Stimulated activated CD4-positive, alpha-beta T cell treated with anti-CD3 and anti-CD28 coated beads, Interleukin-1b, Interleukin-23, amount 100 ng/mL, for 24 hours (primary cell): ENCODE results near the gene SPANXN4.
A peak's percentile ranks its signal among the peaks of the same experiment; 100 is the strongest.

Experiments used
- DNase-seq, 4 experiments: peaks; one replicate each; pipeline ENCODE4 v3.0.0-alpha.2; 2020; ENCODE audit warnings: low read depth in 4 of 4, low spot score in 1 of 4

Gene SPANXN4, protein sequence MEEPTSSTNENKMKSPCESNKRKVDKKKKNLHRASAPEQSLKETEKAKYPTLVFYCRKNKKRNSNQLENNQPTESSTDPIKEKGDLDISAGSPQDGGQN

DNA sequence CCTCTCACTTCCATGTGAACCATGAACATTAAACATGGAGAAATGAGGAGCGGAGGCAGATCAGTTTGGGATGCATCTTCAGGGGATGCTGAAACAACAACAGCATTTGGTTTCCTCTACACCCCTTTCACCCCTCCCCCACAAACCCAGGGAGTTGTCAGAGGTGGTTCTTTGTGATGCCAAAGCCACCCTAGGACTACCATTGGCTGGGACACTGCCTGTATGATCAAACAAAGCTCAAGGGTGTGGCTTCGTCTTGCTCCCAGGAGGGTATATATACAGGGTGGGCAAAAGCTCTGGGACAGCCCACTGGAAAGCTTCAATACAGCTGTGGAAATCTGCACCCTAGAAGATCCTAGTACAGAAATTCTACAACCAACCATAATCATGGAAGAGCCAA is at the start of gene SPANXN4:
TSS of gene SPANXN4 (plus strand) at position 301 of the 400 bp plus-strand sequence. CDS start at position 388, 87 bp downstream.
- no peak for DNase-seq

DNA sequence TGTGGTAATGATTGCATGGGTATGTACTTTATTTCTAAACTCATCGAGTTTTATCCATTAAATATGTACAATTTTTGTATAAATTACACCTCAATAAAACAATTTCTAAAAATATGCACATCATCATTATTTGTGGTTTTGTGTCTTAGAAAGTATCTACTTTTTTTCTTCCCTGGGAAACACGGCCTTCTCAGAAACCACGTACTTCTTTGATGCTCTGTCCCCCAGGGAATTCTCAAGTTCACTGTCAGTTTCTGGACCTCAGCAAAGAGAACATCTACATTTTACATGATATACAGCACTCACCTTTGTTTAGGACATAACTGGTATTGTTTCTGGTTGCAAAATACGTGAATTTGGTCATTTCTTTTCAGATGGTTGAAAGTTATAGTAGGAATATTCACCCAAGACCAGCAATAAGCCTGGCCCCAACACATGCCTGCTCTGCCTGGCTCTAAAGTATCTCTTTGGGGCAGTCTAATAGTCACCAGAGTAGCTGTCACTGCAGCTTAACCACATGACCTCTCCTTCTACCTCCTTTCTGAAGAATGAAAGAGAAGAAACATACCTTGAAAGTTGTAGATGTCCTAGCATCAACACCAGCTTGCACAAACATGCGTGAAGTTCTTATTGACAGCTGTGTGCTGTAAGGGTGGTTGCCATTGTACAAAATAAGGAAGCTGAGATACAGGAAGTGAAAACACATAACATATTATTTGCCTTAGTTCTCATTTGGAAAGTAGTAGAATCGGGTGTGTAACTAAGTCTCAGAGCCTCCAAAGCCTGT is 48.4 kb upstream of the SPANXN4 start:
- no peak for DNase-seq

DNA sequence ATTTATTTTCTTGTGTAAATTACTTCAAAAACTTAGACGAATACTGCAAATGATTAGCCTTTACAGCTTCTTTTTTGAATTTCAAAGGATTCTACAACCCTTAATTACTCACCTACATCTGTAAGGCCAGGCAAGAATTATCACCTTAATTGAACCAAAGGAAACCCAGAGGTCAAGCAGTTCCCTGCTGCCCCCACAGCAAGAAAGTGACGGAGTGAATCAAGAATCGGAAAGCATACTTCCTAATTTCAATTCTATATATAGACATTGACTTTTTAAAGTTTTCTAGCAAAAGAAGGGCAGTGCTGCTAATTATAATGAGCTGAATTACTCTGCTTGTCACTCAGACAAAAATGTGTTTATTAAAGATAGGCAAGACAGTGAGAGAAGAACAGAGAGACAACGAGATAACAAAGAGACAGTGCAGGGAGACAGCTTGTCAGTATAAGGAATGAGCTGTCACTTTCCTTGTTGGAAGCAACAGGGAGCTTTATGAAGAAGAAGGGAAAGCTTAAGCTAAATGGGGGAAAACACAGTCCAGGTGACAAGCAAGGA is 47.5 kb upstream of the SPANXN4 start:
- DNase-seq = no peak

DNA sequence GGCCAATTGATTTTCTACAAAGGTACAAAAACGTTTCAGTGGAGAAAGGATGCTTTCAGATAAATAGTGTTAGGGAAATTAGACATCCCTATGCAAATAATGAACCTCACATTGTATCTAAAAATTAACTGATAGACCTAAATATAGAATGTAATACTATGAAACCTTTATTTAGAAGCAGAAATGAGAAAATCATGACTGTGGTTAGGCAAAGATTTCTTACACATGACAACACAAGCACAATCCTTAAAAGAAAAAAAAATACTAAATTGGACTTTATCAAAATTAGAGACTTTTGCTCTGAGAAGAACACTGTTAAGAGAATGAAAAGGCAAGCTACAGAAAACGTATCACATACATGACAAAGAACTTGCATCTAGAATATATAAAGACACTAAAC is 43.0 kb upstream of the SPANXN4 start:
- no peak for DNase-seq

DNA sequence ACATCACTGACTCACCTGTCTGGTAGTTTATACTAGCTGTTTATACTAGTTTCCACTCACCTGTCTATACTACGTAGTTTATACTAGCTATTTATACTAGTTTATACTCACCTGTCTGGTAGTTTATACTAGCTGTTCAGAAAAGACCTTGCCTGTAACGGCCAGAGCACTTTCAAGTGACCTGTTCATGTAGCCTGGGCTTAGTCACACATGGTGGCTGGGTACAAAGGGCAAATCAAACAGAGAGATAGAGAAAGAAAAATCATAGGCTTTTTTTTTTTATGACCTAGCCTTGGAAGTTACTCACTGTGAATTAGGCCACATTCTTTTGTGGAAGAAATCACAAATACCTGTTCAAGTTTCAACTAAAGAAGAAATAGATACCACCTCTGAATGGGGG is 30.7 kb upstream of the SPANXN4 start:
- no peak for DNase-seq

DNA sequence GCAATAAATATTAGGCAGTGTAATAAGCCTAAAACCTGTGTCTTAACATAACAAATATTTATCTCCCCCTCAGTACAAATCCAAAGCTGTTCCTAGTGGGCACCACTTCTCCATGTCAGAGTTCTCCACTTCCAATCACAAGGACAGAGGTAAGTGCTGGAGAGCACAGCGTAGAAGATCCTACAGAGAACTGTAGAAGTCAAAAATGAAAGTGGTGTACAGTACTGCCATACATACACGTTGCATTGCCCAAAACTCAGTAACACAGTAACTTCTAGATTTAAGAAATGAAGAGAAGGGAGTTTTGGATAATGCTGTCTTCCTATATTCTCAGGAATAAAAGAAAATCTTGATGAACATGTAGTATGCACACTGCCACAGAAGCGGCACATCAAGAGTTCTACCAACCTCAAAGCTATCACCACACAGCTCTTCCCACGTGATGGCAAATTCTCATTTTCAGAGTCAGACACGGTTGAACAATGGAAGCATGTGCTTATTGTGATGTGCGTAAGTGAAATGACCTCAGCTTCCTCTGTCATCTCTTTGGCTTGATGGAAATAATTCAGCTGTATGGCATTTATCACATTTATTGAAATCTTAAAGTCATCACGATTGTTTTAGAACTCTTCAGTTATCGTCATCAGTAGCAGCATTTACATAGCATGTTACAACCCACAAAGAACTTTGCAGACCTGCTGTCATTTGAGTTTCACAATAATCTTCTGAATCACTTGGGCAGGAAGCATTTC is 27.1 kb upstream of the SPANXN4 start:
- DNase-seq = no peak

DNA sequence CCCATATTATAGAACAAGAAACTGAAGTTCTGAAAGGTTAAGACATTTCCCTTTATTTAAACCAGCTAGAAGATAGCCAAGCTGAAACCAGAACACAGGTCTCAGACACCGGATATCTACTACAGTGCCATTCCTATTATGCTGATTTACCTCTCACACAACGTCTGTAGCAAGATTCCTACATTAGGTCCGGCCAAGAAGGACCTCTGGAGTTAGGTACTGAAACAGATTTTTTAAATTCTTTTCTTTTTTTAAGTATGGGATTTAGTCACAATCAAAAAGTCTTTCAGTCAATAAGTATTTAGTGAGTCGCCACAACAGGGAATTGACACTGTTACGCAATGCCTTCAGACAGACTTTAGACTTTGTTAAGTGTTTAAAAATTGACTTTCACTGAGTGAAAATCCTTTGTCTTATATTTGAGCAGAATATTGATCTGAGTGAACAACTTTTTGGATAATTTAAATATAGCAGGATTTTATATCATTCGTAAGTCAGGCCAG is 26.5 kb upstream of the SPANXN4 start:
- DNase-seq = no peak

DNA sequence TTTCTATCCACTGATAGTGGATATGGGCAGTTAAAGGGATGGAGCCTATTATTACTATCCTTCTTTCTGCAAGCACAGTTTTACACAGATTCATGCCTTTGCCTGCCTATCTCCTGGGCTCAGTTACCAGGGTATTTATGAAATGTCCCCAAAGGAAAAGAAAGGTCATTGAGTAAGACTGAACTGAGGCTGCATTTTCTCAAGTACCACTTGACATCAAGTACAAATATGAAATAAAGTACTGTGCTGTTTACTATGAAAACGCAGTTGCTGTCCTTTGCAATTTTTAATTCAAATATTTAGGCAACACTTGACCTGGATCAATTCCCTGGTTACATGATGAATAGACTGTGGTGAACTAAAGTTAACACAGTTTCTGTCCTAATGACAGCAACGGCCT is 23.5 kb upstream of the SPANXN4 start:
- no peak for DNase-seq

DNA sequence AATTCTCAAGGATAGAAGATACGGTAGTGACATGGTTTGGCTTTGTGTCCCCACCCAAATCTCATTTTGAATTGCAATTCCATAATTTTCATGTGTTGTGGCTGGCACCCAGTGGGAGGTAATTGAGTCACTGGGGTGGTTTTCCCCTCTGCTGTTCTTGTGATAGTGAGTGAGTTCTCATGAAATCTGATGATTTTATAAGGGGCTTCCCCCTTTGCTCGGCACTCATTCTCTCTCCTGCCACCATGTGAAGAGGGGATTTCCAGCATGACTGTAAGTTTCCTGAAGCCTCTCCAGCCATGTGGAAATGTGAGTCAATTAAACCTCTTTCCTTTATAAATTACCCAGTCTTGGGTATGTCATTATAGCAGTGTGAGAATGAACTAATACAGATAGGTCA is 8.5 kb upstream of the SPANXN4 start:
- peak in 1 of 4 experiments; percentile 0 for DNase-seq

DNA sequence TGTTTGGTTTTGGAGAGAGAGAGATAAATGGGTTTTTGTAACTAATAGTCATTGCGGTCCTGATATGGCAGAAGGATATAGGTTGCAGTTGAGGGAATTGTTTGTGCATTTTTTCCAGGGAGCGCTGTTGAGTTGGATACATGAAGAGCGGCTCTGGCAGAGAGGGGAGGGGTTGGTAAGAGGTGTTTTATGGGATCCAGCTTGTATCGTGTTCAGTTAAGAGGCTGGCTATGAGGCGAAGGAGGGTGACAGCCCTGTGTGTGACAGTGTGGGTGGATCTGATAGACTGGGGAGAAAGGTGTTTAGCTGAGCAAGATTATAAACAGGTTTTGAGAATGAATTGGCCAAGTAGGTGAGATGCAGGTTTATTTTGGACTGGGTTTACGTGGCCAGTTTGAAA is 1.5 kb downstream of the SPANXN4 start:
- no peak for DNase-seq

DNA sequence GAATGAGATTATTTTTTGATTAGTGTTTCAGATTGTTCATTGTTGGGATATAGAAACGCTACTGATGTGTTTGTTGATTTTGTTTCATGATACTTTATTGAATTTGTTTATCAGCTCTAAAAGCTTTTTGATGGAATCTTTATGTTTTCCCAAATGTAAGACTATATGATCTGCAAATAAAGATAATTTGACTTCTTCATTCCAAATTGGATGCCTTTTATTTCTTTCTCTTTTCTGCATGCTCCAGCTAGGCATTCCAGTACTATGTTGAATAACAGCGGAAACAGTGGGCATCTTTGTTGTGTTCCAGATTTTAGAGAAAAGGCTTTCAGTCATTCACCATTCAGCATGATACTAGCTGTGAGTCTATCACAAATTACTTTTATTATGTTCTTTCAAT is 21.8 kb downstream of the SPANXN4 start:
- DNase-seq = no peak

DNA sequence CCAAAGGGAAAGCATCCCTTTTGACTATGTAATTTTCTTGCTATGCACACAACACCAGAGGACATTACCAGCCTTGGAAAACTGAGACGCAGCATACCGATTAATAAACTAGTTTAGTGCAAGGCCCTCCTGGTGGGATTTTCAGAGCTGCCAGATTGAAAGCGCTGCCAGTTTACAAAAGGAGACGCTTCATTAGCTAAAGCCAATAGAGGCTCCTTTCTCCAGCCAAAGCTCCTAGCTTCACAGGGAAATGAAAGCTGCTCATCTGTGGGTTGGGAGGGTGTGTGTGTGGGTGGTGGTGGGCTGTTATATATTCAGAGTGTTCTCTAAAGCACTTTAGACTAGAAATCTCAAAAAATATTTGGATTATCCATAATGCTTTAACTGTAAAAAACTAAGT is 32.4 kb downstream of the SPANXN4 start:
- no peak for DNase-seq

DNA sequence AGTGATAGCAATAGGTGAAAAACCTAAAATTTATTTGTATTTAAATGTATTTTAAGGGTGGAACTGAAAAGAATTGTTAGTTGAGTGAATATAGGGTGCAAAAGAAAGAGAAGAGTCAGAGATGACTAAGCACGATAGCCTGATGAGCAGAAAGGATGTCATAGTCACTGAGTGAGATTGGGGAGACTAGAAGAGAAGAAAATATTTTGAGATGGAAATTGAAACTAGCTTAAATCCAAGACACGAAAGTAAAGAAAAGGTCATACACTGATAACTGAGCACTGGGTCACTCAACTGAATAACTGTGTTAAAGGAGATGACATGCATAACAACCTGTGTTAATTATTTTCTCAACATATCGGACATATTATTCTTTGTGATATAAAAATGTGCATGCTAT is 55.5 kb downstream of the SPANXN4 start:
- DNase-seq = no peak

DNA sequence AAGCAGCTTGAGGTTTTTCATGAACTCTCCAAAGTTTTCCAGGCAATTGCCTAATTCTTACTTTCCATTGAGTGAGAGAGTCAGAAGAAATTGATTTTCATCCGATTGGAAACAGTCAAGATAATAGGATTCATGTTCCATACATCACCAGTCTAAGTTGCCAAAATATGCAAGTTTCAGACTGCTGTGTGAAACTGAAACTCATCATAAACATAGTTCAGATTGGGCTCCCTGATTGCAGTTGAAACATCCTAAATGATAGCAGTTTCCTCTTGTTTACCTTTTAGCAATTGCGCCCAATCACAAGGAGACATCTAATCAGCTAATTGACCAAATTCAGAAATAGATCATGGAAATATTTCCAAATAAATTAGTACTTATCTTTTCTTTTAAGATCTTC is 56.8 kb downstream of the SPANXN4 start:
- DNase-seq = no peak
